K562 (cell line): Measurements from ENCODE around the gene NDST1. TPM values are rescaled to one million over a fixed set of nuclear protein-coding genes. Genes with fewer than 3 reads are reported as not detected.

Experiments used
- ATAC-seq: fragments of 200-7000 bp; cut with Tn5 transposase; 3 replicates; pipeline ENCODE4 v1.9.1; 2020; ENCODE audit warnings: moderate library complexity
- BruUV-seq: library from RNA; stranded (reverse); fragments of 400-500 nt; replicated peaks from 2 replicates; lab custom pipeline; 2021; lab: Mats Ljungman, UMichigan
- CTCF ChIA-PET: fragments of 300-600 bp; formaldehyde crosslinking; extraction: SDS; loops from one replicate; lab custom pipeline; 2021; ENCODE audit warnings: low intra/inter-chr PET ratio; lab: Yijun Ruan, JAX
- POLR2A ChIA-PET: fragments of 300-600, 350-650 bp; sonication (Branson Sonifier 250); formaldehyde crosslinking; extraction: SDS; loops from one replicate; lab custom pipeline; 2021; ENCODE audit warnings: antibody characterized with exemption, inconsistent platforms; lab: Yijun Ruan, JAX
- DNase-seq, 4 experiments: peaks; one replicate each; pipeline versions ENCODE4 v3.0.0 to v3.0.0-alpha.2; 2011 to 2018; ENCODE audit warnings: low spot score in 3 of 4, mixed read lengths in 3 of 4; ENCODE audit errors: extremely low read depth in 1 of 4
- FAIRE-seq: peaks from 2 replicates; lab custom pipeline; 2011; peaks lifted over from hg19 to GRCh38; lab: Jason Lieb, UNC
- H2AFZ ChIP-seq: 2 replicates; pipeline ENCODE4 v1.6.0; 2011; ENCODE audit warnings: low read depth, low read length, control low read depth, inconsistent platforms
- H3K27ac ChIP-seq: fragments of 200-600 bp; 3 replicates; pipeline ENCODE4 v1.8.0; 2011; ENCODE audit warnings: low read depth, mild to moderate bottlenecking, control low read depth, inconsistent platforms, low read length, moderate library complexity, mixed read lengths; ENCODE audit errors: extremely low read depth
- H3K27me3 ChIP-seq, 2 experiments: fragments of 300-600 bp in 1 of 2; 2 replicates in 1 of 2; 3 replicates in 1 of 2; pipeline versions ENCODE4 v1.6.0 to v1.8.0; 2011; ENCODE audit warnings: inconsistent platforms in 2 of 2, low read length in 2 of 2, mild to moderate bottlenecking in 1 of 2, mixed read lengths in 1 of 2, moderate library complexity in 1 of 2; ENCODE audit not compliant: control insufficient read depth in 2 of 2, insufficient read depth in 2 of 2
- H3K36me3 ChIP-seq: fragments of 300-600 bp; 3 replicates; pipeline ENCODE4 v1.8.0; 2011; ENCODE audit warnings: mild to moderate bottlenecking, low read length, inconsistent platforms; ENCODE audit not compliant: control insufficient read depth, insufficient read depth
- H3K4me1 ChIP-seq, 2 experiments: fragments of 200-600 bp in 1 of 2; replicated peaks in 1 of 2; 2 replicates in 1 of 2; 3 replicates in 1 of 2; pipeline versions ENCODE4 v1.5.1 to v1.8.0; 2011; ENCODE audit warnings: inconsistent platforms in 2 of 2, low read length in 2 of 2, mild to moderate bottlenecking in 1 of 2, mixed read lengths in 1 of 2, moderate library complexity in 1 of 2; ENCODE audit not compliant: control insufficient read depth in 2 of 2, insufficient read depth in 2 of 2
- H3K4me2 ChIP-seq: 2 replicates; pipeline ENCODE4 v1.6.1; 2011; ENCODE audit warnings: low read length, control low read depth, inconsistent platforms, mixed read lengths; ENCODE audit not compliant: insufficient read depth
- H3K4me3 ChIP-seq: fragments of 200-600 bp; sonication (generic), shearing (Covaris generic); 2 replicates; pipeline ENCODE4 v1.5.1; 2016; ENCODE audit warnings: control low read depth, inconsistent platforms
- H3K79me2 ChIP-seq: fragments of 200-600 bp; 3 replicates; pipeline ENCODE4 v1.8.0; 2011; ENCODE audit warnings: low read length, inconsistent platforms; ENCODE audit not compliant: control insufficient read depth, insufficient read depth
- H3K9ac ChIP-seq, 2 experiments: 2 replicates each; pipeline versions ENCODE4 v1.6.0 to v1.6.1; 2011; ENCODE audit warnings: low read depth in 2 of 2, low read length in 2 of 2, control low read depth in 1 of 2, inconsistent platforms in 1 of 2, mild to moderate bottlenecking in 1 of 2, mixed read lengths in 1 of 2; ENCODE audit not compliant: insufficient read depth in 1 of 2
- H3K9me1 ChIP-seq: one replicate; pipeline ENCODE4 v1.6.0; 2011; ENCODE audit warnings: inconsistent platforms, mild to moderate bottlenecking, low read length, moderate library complexity; ENCODE audit not compliant: control insufficient read depth, insufficient read depth
- H3K9me3 ChIP-seq: replicated peaks from 2 replicates; pipeline ENCODE4 v1.5.1; 2011; ENCODE audit warnings: low read depth, low read length, inconsistent platforms; ENCODE audit not compliant: control insufficient read depth, insufficient read depth
- H4K20me1 ChIP-seq: replicated peaks from 2 replicates; pipeline ENCODE4 v1.6.1; 2011; ENCODE audit warnings: low read length, inconsistent platforms, mixed read lengths; ENCODE audit not compliant: control insufficient read depth, insufficient read depth
- CTBP1 ChIP-seq: fragments of 450-650 bp; IDR thresholded peaks from 2 replicates; pipeline ENCODE4 v1.6.1; 2016; ENCODE audit warnings: borderline replicate concordance
- CTCF ChIP-seq, 3 experiments: IDR thresholded peaks in 2 of 3; conservative IDR thresholded peaks in 1 of 3; 2 replicates each; pipeline ENCODE4 v1.5.1; 2011 to 2012; ENCODE audit warnings: low read length in 3 of 3, mild to moderate bottlenecking in 3 of 3, control low read depth in 2 of 3, improper control_type of control experiment in 1 of 3, inconsistent platforms in 1 of 3, low read depth in 1 of 3, mixed read lengths in 1 of 3, moderate library complexity in 1 of 3; ENCODE audit not compliant: insufficient read depth in 2 of 3
- ETV1 ChIP-seq: fragments of 450-650 bp; conservative IDR thresholded peaks from 2 replicates; pipeline ENCODE4 v1.6.1; 2016; ENCODE audit warnings: missing genetic modification characterization, control low read depth, low read depth, missing compliant biosample characterization
- ILK ChIP-seq: fragments of 450-650 bp; IDR thresholded peaks from 2 replicates; pipeline ENCODE4 v1.6.1; 2016; ENCODE audit warnings: missing genetic modification characterization, low read depth, mild to moderate bottlenecking, missing compliant biosample characterization, moderate library complexity, borderline replicate concordance
- KAT7 ChIP-seq: sonication (generic); formaldehyde crosslinking; IDR thresholded peaks from 2 replicates; pipeline ENCODE4 v1.8.0; 2022; ENCODE audit warnings: missing genetic modification reagents, mild to moderate bottlenecking, borderline replicate concordance
- LEF1 ChIP-seq: fragments of 450-650 bp; IDR thresholded peaks from 2 replicates; pipeline ENCODE4 v1.6.1; 2016; ENCODE audit warnings: mild to moderate bottlenecking
- NR1H2 ChIP-seq: sonication (generic); formaldehyde crosslinking; IDR thresholded peaks from 2 replicates; pipeline ENCODE4 v1.4.0; 2020; ENCODE audit warnings: mild to moderate bottlenecking, missing genetic modification reagents
- RHOXF2B ChIP-seq: fragments of 250-450 bp; sonication (Bioruptor Pico); conservative IDR thresholded peaks from 2 replicates; pipeline ENCODE4 v1.5.1; 2021
- SMC3 ChIP-seq: conservative IDR thresholded peaks from 2 replicates; pipeline ENCODE4 v1.6.1; 2011; ENCODE audit warnings: low read depth, low read length, improper control_type of control experiment; ENCODE audit not compliant: insufficient read depth
- TBL1XR1 ChIP-seq, 2 experiments: IDR thresholded peaks; 2 replicates each; pipeline ENCODE4 v1.6.1; 2012; ENCODE audit warnings: improper control_type of control experiment in 2 of 2, low read length in 2 of 2, mild to moderate bottlenecking in 1 of 2
- ZNF696 ChIP-seq: fragments of 250-450 bp; sonication (Bioruptor Pico); conservative IDR thresholded peaks from 2 replicates; pipeline ENCODE4 v1.4.0; 2020; ENCODE audit warnings: mild to moderate bottlenecking, moderate library complexity
- ZNF764 ChIP-seq: fragments of 250-450 bp; sonication (Bioruptor Pico); IDR thresholded peaks from 2 replicates; pipeline ENCODE4 v1.4.0; 2020; ENCODE audit warnings: low read depth, mild to moderate bottlenecking, moderate library complexity
- WGBS: fragments of 100-300 bp; shearing (Covaris generic); methylation state at CpG from one replicate; pipeline ENCODE4 v1.1.6; 2016; ENCODE audit warnings: low coverage, mixed read lengths; ENCODE audit not compliant: insufficient coverage; ENCODE audit errors: missing lambda C conversion rate; 5-methylcytosine and 5-hydroxymethylcytosine counted together
- in situ Hi-C: fragments of 300-500 bp; cut with MboI; formaldehyde crosslinking; loops from 4 replicates; pipeline ENCODE4 v1.15.0; 2018; ENCODE audit warnings: inconsistent platforms, mixed read lengths
- intact Hi-C: fragments of 100-400 bp; cut with micrococcal nuclease; formaldehyde crosslinking; loops from 2 replicates; pipeline ENCODE4 v1.14.2; 2022
- polyA plus RNA-seq, 8 experiments: library from polyadenylated mRNA; depleted of rRNA in 4 of 8; stranded (reverse) in 5 of 8; unstranded in 3 of 8; fragments of >200 nt; fragmentation: Nextera tagmentation in 2 of 8; fragmentation: Illumina TruSeq in 1 of 8; extraction: Ambion mirVana in 2 of 8; extraction: Trizol in 1 of 8; gene quantifications; 2 replicates each; pipeline versions ENCODE4 v1.2.1 to v1.2.3, GENCODE V29; 2011 to 2014; ENCODE audit warnings: inconsistent platforms in 1 of 8, missing spikeins in 1 of 8
- total RNA-seq, 7 experiments: library from RNA; depleted of rRNA in 6 of 7; stranded (reverse); fragments of >200 nt in 6 of 7; fragmentation: Illumina TruSeq in 2 of 7; extraction: Trizol in 2 of 7; gene quantifications; 2 replicates each; pipeline versions ENCODE4 v1.2.1 to v1.2.3, GENCODE V29; 2011 to 2021; ENCODE audit warnings: low replicate concordance in 1 of 7

Gene NDST1
- total and polyA plus RNA-seq, 9 of the 15 experiments (the other 6 are each of a cell fraction or from before 2014, with no cell fraction given): 0.38 to 47.9 (median 9.9) TPM

DNA sequence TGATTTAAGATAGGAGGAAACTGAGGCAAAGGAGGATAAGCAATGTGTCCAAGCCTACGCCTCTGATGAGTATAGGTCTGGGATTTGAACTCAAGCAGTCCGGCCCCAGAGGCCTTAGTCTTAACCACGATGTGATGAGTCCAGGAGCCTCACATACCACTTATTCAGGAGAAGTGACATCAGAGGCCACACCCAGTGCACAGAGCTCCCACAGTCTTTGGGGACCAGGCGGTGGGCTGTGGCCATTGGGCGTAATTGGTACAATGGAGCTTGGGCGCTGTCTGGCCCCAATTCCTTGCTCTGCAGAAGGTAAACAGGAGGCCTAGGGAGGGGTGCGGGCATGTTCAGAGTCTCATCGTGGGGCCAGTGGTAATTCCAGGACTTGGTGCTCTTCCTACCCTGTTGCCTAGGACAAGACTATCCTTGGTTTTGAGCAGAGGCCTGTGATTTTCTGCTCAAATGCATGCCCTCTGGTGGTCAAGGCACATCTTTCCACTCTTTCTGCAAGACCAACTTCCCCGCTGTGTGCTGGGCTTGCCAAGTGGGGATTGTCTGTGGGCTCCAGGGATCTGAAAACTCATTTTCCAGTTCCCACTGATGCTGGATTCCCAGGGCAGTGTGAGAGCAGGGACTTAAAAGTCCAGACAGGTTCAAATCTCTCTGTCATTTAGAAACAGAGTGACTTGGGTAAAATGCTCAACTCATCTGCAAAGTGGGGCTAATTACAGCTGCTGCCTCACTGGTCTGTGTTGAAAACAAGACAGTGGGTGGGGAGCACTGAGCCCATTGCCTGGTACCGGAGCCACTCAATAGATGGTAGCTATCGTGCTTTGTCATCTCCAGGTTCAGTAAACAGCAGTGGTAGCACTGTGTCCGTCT is 15.8 kb downstream of the NDST1 start (continued):
- TF ChIP-seq CTCF (IDR thresholded peaks at IDR 0.05 in 2 of 3, conservative IDR thresholded peaks at IDR 0.05 in 1 of 3; ENCODE audit: insufficient read depth in 2 of 3, low read depth in 1 of 3, low read length in 3 of 3) (peak; percentile 68 to 71 (median 69)), NR1H2 (CRISPR knock-in tag) (0 out of 2 replicates have a peak, but pooled peaks have one; percentile 40)

DNA sequence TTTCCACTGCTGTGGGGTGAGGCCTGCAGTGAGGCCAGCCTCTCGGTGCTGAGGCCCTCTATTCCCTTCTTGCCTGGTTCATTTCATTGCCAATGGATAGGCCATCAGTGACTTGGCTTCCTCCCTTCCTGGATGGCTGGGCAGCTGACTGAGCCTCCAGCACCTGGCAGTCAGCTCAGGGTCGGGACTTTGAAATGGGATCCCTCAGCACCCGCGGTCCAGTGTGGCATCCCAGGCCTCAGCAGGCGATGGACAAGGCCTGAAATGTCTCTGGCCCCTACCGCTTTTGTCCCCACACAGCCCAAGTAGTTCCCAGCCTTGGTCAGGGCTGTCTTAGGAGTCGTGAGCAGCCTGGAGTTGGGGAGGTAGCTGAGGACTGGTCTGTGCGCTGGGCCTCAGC is 17.2 kb downstream of the NDST1 start:
- Histone ChIP-seq H3K9me1 (peaks cover 6% of the 10 kb centered on the region), H3K27ac (no peak overlapping the region), H3K4me3 (no peak overlapping the region), H3K79me2 (peaks cover 21% of the 10 kb centered on the region; the same call in 2 of the 3 replicates), H3K9ac (peak overlapping the region in 1 of 2 experiments; percentile 68; a peak in 1 of 4 replicates), H2AFZ (no peak overlapping the region), H3K27me3 (no peaks in the 10 kb centered on the region), H3K9me3 (no peaks in the 10 kb centered on the region), H3K4me2 (no peak overlapping the region), H4K20me1 (peaks cover 27% of the 10 kb centered on the region), H3K4me1 (peaks cover 3 to 22% of the 10 kb centered on the region in 2 experiments; a peak in 3 of 5 replicates), H3K36me3 (peaks cover 43% of the 10 kb centered on the region)
- DNase-seq (no peak), ATAC-seq (no peak), FAIRE-seq (no peak)
- CTCF ChIA-PET: interaction anchor here (3.0 kb wide), 1 partner anchor 66 kb away, joined by 25 read pairs; no protein-coding TSS in a partner anchor
- no TSS peak for BruUV-seq
- TF ChIP-seq CTBP1 (no peak), SMC3 (no peak), TBL1XR1 (IDR thresholded peaks at IDR 0.05; ENCODE audit: low read length in 2 of 2) (no peak), ILK (tag) (no peak), LEF1 (no peak), KAT7 (no peak), ZNF696 (CRISPR knock-in tag) (no peak), ZNF764 (CRISPR knock-in tag) (no peak), RHOXF2B (CRISPR knock-in tag) (no peak), ETV1 (no peak)
- in situ Hi-C loops: no loop called here
- POLR2A ChIA-PET: interaction anchor here (0.6 to 1.2 kb wide), 4 partner anchors 16 to 189 kb away, joined by 3 to 4 read pairs (median 4); no protein-coding TSS in a partner anchor
- intact Hi-C loops: no loop called here
- 91% methylated on average over 7 of the region's 8 CpGs for WGBS
